Astrocyte of the cerebellum (primary cell): ENCODE data around the gene MTMR3.
A peak's percentile ranks its signal among the peaks of the same experiment; 100 is the strongest.

ENCODE experiments used
- DNase-seq: peaks from one replicate; pipeline ENCODE4 v3.0.0-alpha.2; 2011; ENCODE audit warnings: low read depth
- H3K4me3 ChIP-seq: 2 replicates; pipeline ENCODE4 v1.5.1; 2011; ENCODE audit warnings: mild to moderate bottlenecking, low read depth, low read length, moderate library complexity
- CTCF ChIP-seq: IDR thresholded peaks from 2 replicates; pipeline ENCODE4 v1.5.1; 2012; ENCODE audit warnings: low read length, low read depth, moderate library complexity, mild to moderate bottlenecking; ENCODE audit errors: missing control alignments
- in situ Hi-C: cut with HindIII; loops from 2 replicates; pipeline ENCODE4 v1.10.0; 2017; ENCODE audit warnings: low sequenced_read_pairs

MTMR3 gene

DNA sequence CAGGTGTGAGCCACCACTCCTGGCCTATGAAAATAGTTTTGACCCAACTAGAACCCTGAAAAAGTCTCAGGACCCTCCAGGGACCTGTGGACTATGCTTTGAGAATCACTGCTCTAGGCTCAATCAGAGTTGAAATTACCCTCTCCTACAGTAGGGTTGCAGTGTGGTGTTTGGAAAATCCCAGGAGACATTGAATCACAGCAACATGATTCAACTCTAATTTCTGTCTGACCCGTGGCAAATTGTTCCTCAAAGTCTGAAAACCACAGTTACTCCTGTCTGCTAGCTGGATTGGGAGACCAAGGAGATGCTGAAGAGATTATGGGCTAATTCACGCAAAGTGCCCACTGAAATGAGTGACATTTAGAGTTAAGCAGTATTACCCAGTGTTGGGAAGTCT is 5.4 kb upstream of the MTMR3 start:
- in situ Hi-C loops: no loop called here
- no peak for TF ChIP-seq CTCF
- H3K4me3 ChIP-seq: no peak overlapping the region
- peak; percentile 49 for DNase-seq

GRCh38 chr22:29879753-29880152 is 3.2 kb upstream of the MTMR3 start:
- in situ Hi-C loops: no loop called here
- DNase-seq: no peak
- TF ChIP-seq CTCF: no peak
- no peak overlapping the region for H3K4me3 ChIP-seq

GRCh38 chr22:29882716-29883044 is 294 bp upstream of the MTMR3 start:
- peak overlapping the region; percentile 96 for H3K4me3 ChIP-seq
- in situ Hi-C loops: no loop called here

DNA sequence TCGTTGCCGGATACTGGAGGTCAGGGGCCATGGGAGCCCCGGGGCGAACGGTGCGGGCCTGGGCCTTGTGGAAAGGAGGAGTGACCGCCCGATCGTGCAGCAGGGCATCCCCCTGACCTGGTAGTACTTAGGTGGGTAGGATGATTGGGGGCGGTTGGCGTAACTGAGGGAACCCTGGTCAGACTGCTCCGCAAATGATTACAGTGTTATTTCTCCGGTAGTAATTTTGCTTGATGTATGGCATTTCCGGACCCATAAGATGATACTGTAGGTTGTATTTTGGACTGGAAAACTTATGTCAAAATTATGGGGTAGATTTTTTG is 762 bp downstream of the MTMR3 start:
- H3K4me3 ChIP-seq: peak overlapping the region; percentile 96
- no peak for DNase-seq
- TF ChIP-seq CTCF: no peak
- in situ Hi-C loops: no loop called here

More at GRCh38 chr22:29882716-29883044, 294 bp upstream of the MTMR3 start:
- DNase-seq: no peak
- TF ChIP-seq CTCF: no peak

GRCh38 chr22:29885610-29886009 is 2.6 kb downstream of the MTMR3 start:
- in situ Hi-C loops: no loop called here
- no peak overlapping the region for H3K4me3 ChIP-seq
- no peak for TF ChIP-seq CTCF
- no peak for DNase-seq

- no peak for TF ChIP-seq CTCF
- in situ Hi-C loops: no loop called here
- no peak overlapping the region for H3K4me3 ChIP-seq
- DNase-seq: no peak
Measured at GRCh38 chr22:29886596-29886995, 3.6 kb downstream of the MTMR3 start.

GRCh38 chr22:29887358-29887757 is 4.4 kb downstream of the MTMR3 start:
- TF ChIP-seq CTCF: no peak
- no peak overlapping the region for H3K4me3 ChIP-seq
- in situ Hi-C loops: no loop called here
- DNase-seq: no peak
